Neural cell (in vitro differentiated cells): ENCODE results near the gene ZCCHC2. TPM values are rescaled to one million over a fixed set of nuclear protein-coding genes. Genes with fewer than 3 reads are reported as not detected.

ENCODE experiments used
- H2AFZ ChIP-seq: fragments of 200-600, 300-800 bp; sonication (generic), shearing (Covaris generic); 2 replicates; pipeline ENCODE4 v1.6.0; 2014; ENCODE audit warnings: low read depth, mild to moderate bottlenecking, antibody characterized with exemption, low read length, moderate library complexity
- H3F3A ChIP-seq: fragments of 200-600 bp; shearing (Covaris generic); 2 replicates; pipeline ENCODE4 v1.6.1; 2016; ENCODE audit warnings: mild to moderate bottlenecking, moderate library complexity, mixed read lengths, antibody characterized with exemption, low read length; ENCODE audit not compliant: insufficient read depth, poor library complexity, severe bottlenecking
- H3K27ac ChIP-seq: fragments of 200-600, 300-800 bp; sonication (generic), shearing (Covaris generic); 2 replicates; pipeline ENCODE4 v1.5.1; 2014; ENCODE audit warnings: mild to moderate bottlenecking, low read length, moderate library complexity
- H3K27me3 ChIP-seq: fragments of 300-800, 200-600 bp; sonication (generic), shearing (Covaris generic); 2 replicates; pipeline ENCODE4 v1.6.0; 2014; ENCODE audit warnings: mild to moderate bottlenecking, low read depth, low read length, moderate library complexity; ENCODE audit not compliant: insufficient read depth
- H3K36me3 ChIP-seq: fragments of 300-800, 200-600 bp; sonication (generic), shearing (Covaris generic); 2 replicates; pipeline ENCODE4 v1.5.1; 2014; ENCODE audit warnings: mild to moderate bottlenecking, antibody characterized with exemption, low read length, moderate library complexity; ENCODE audit not compliant: insufficient read depth
- H3K4me2 ChIP-seq: fragments of 300-800, 200-600 bp; sonication (generic), shearing (Covaris generic); 2 replicates; pipeline ENCODE4 v1.6.0; 2014; ENCODE audit warnings: mild to moderate bottlenecking, low read length
- H3K4me3 ChIP-seq: fragments of 300-800, 200-600 bp; sonication (generic), shearing (Covaris generic); 2 replicates; pipeline ENCODE4 v1.5.1; 2014; ENCODE audit warnings: mild to moderate bottlenecking, low read length, moderate library complexity
- H3K79me2 ChIP-seq: fragments of 200-600 bp; shearing (Covaris generic); replicated peaks from 2 replicates; pipeline ENCODE4 v1.6.0; 2014; ENCODE audit warnings: mild to moderate bottlenecking, low read length, moderate library complexity; ENCODE audit not compliant: insufficient read depth
- H3K9ac ChIP-seq: fragments of 300-800, 200-600 bp; sonication (generic), shearing (Covaris generic); 2 replicates; pipeline ENCODE4 v1.6.1; 2016; ENCODE audit warnings: mild to moderate bottlenecking, low read length, mixed read lengths
- H3K9me2 ChIP-seq: fragments of 200-600 bp; shearing (Covaris generic); 2 replicates; pipeline ENCODE4 v1.6.1; 2016; ENCODE audit warnings: mild to moderate bottlenecking, low read length, mixed read lengths; ENCODE audit not compliant: insufficient read depth
- H3K9me3 ChIP-seq: fragments of 200-600, 300-800 bp; sonication (generic), shearing (Covaris generic); 2 replicates; pipeline ENCODE4 v1.6.1; 2016; ENCODE audit warnings: mild to moderate bottlenecking, mixed run types, low read length, moderate library complexity, mixed read lengths
- H4K20me1 ChIP-seq: fragments of 200-600 bp; shearing (Covaris generic); 2 replicates; pipeline ENCODE4 v1.6.1; 2016; ENCODE audit warnings: mild to moderate bottlenecking, mixed run types; ENCODE audit not compliant: insufficient read depth
- CTCF ChIP-seq: fragments of 450-650 bp; IDR thresholded peaks from 2 replicates; pipeline ENCODE4 v1.5.1; 2014; ENCODE audit warnings: antibody characterized with exemption, mild to moderate bottlenecking, moderate library complexity; ENCODE audit not compliant: poor library complexity, severe bottlenecking
- EP300 ChIP-seq: fragments of 450-650 bp; conservative IDR thresholded peaks from 2 replicates; pipeline ENCODE4 v1.6.1; 2014; ENCODE audit warnings: antibody characterized with exemption, mild to moderate bottlenecking, moderate library complexity; ENCODE audit not compliant: poor library complexity, severe bottlenecking
- EZH2 ChIP-seq: fragments of 200-600, 300-800 bp; shearing (Covaris generic), sonication (generic); IDR thresholded peaks from 2 replicates; pipeline ENCODE4 v1.6.1; 2014; ENCODE audit warnings: antibody characterized with exemption, low read length, borderline replicate concordance, mild to moderate bottlenecking; ENCODE audit not compliant: insufficient read depth, poor library complexity, severe bottlenecking
- MXI1 ChIP-seq: fragments of 450-650 bp; conservative IDR thresholded peaks from 2 replicates; pipeline ENCODE4 v1.6.1; 2014; ENCODE audit warnings: antibody characterized with exemption, mild to moderate bottlenecking; ENCODE audit not compliant: poor library complexity, severe bottlenecking
- POLR2AphosphoS5 ChIP-seq: IDR thresholded peaks from 2 replicates; pipeline ENCODE4 v1.6.1; 2012
- RAD21 ChIP-seq: fragments of 450-650 bp; conservative IDR thresholded peaks from 2 replicates; pipeline ENCODE4 v1.6.1; 2014; ENCODE audit warnings: antibody characterized with exemption, mild to moderate bottlenecking, moderate library complexity
- REST ChIP-seq: IDR thresholded peaks from 2 replicates; pipeline ENCODE4 v1.6.1; 2012; ENCODE audit warnings: borderline replicate concordance
- SMC3 ChIP-seq: fragments of 450-650 bp; conservative IDR thresholded peaks from 2 replicates; pipeline ENCODE4 v1.6.1; 2014; ENCODE audit warnings: antibody characterized with exemption, mild to moderate bottlenecking, moderate library complexity; ENCODE audit not compliant: poor library complexity
- TAF1 ChIP-seq: IDR thresholded peaks from 2 replicates; pipeline ENCODE4 v1.6.1; 2012; ENCODE audit warnings: low read depth
- polyA plus RNA-seq: library from polyadenylated mRNA; depleted of rRNA; stranded (reverse); fragments of >200 nt; gene quantifications from 2 replicates; pipeline ENCODE4 v1.2.3, GENCODE V29; 2014

Gene ZCCHC2
- polyA plus RNA-seq, 1 donor from 2014 or later = 3.8 TPM

- Histone ChIP-seq H3K9me2 (no peaks in the 10 kb centered on the region), H3F3A (no peaks in the 10 kb centered on the region), H4K20me1 (no peaks in the 10 kb centered on the region), H3K4me2 (no peak overlapping the region), H3K36me3 (peaks cover 14% of the 10 kb centered on the region), H3K27ac (no peak overlapping the region), H3K9me3 (no peaks in the 10 kb centered on the region), H2AFZ (no peak overlapping the region), H3K79me2 (no peaks in the 10 kb centered on the region), H3K4me3 (no peak overlapping the region), H3K27me3 (no peaks in the 10 kb centered on the region), H3K9ac (no peak overlapping the region)
- TF ChIP-seq EP300 (no peak), EZH2 (no peak), CTCF (no peak), TAF1 (no peak), POLR2AphosphoS5 (no peak), REST (no peak), MXI1 (no peak)
Measured at GRCh38 chr18:62574776-62575175, 52.0 kb downstream of the ZCCHC2 start.

DNA sequence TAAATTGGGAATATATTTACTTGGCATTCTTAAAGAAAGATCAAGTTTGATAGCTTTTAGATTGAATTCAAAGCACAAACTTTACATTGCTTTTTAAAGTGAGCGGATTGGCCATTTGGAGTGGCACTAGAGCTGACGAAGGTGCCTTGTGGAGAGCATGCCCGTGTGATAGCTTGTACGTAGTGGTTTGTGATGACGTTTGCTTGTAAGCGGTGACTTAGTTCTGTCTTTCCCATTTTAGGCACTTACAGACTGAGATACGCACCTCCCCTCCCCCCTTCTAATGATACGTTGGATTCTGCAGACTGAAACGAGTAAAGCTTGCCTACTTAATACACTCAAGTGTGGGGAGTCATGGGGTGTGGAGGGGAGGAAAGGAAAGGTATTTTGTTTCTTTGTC is 53.4 kb downstream of the ZCCHC2 start:
- TF ChIP-seq REST (no peak), POLR2AphosphoS5 (no peak), MXI1 (no peak), EZH2 (no peak), EP300 (no peak), RAD21 (no peak), TAF1 (no peak), CTCF (no peak), SMC3 (no peak)
- H2AFZ ChIP-seq = no peak overlapping the region
- H3K4me2 ChIP-seq = no peak overlapping the region
- no peak overlapping the region for H3K9ac ChIP-seq
- no peaks in the 10 kb centered on the region for H3K9me3 ChIP-seq
- peaks cover 5% of the 10 kb centered on the region for H3K36me3 ChIP-seq
- H3K27ac ChIP-seq = no peak overlapping the region
- no peak overlapping the region for H3K4me3 ChIP-seq
- H3F3A ChIP-seq = no peaks in the 10 kb centered on the region
- no peaks in the 10 kb centered on the region for H4K20me1 ChIP-seq
- no peaks in the 10 kb centered on the region for H3K9me2 ChIP-seq
- H3K79me2 ChIP-seq = no peaks in the 10 kb centered on the region
- no peaks in the 10 kb centered on the region for H3K27me3 ChIP-seq
